H1 (cell line): ENCODE data around the gene IL21. TPM values are rescaled to one million over a fixed set of nuclear protein-coding genes. Genes with fewer than 3 reads are reported as not detected.

Experiments
- ASH2L ChIP-seq: fragments of 200-600, 300-600 bp; sonication (generic); IDR thresholded peaks from one replicate; pipeline ENCODE4 v1.7.1; 2017; ENCODE audit warnings: low read length
- CBX5 ChIP-seq: fragments of 300-800, 300-1000 bp; sonication (generic); IDR thresholded peaks from 2 replicates; pipeline ENCODE4 v1.7.1; 2016; ENCODE audit warnings: antibody characterized with exemption, low read length, low read depth
- CEBPB ChIP-seq: IDR thresholded peaks from 2 replicates; pipeline ENCODE4 v1.6.1; 2012; ENCODE audit warnings: low read depth, low read length
- KDM4A ChIP-seq: IDR thresholded peaks from one replicate; pipeline ENCODE4 v1.7.1; 2012; ENCODE audit warnings: low read depth, mild to moderate bottlenecking, moderate library complexity, low read length, inconsistent platforms; ENCODE audit not compliant: severe bottlenecking
- TBP ChIP-seq: IDR thresholded peaks from 2 replicates; pipeline ENCODE4 v1.6.1; 2011; ENCODE audit warnings: low read depth, low read length, improper control_type of control experiment
- polyA plus RNA-seq, 7 experiments: library from polyadenylated mRNA; depleted of rRNA in 3 of 7; stranded (reverse) in 5 of 7; unstranded in 2 of 7; fragments of >200 nt in 5 of 7; fragments of 200-250 nt in 2 of 7; gene quantifications; 1 replicate in 5 of 7; 2 replicates in 1 of 7; 4 replicates in 1 of 7; pipeline versions ENCODE4 v1.2.1 to v1.2.3, GENCODE V29; 2011 to 2013; ENCODE audit warnings: missing spikeins in 2 of 7, mixed read lengths in 2 of 7
- total RNA-seq: library from RNA; stranded (reverse); fragmentation: NEBNext Ultra II Directional; extraction: Animal tissue kit (Norgen Biotek cat#: 25700); gene quantifications from 2 replicates; pipeline ENCODE4 v1.2.1, GENCODE V29; 2021
- TF ChIP-seq, protein P1 (sequence below): IDR thresholded peaks from 2 replicates; pipeline ENCODE4 v1.6.1; 2011; ENCODE audit warnings: low read depth, mild to moderate bottlenecking, low read length; ENCODE audit not compliant: insufficient read depth

The IL21 gene
- total and polyA plus RNA-seq, 2 of the 8 experiments (the other 6 are each of a cell fraction or from before 2014, with no cell fraction given): not detected

DNA sequence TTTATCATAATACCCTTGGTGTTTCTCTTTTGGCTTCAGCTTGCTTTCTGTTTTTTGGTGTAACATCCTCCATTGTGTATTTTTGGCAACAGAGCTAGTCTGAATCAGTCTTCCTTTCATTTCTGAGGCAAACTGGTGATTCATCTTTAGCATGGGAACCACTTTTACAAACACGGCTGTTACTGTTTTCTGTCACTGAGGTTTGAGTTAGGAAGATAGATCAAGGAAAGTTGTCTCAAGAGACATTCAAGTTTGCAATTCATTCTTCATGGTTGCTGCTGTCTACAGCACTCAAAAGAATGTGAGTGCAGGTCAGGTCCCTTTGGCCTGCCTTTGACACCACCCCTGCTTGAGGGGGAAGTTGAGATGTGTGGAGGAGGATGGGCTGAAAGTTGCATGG is 36.3 kb downstream of the IL21 start (continued):
- TF ChIP-seq, protein P1, sequence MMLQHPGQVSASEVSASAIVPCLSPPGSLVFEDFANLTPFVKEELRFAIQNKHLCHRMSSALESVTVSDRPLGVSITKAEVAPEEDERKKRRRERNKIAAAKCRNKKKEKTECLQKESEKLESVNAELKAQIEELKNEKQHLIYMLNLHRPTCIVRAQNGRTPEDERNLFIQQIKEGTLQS: no peak
- TF ChIP-seq CEBPB (no peak), ASH2L (no peak), KDM4A (no peak), CBX5 (no peak), TBP (no peak)
